Activated CD8-positive, alpha-beta T cell treated with anti-CD3 and anti-CD28 coated beads, Interleukin-2, amount 10 ng/mL, durations not matched to agents 7 days and 5 days (primary cell): ENCODE results near the gene DYNC1LI1. TPM values are rescaled to one million over a fixed set of nuclear protein-coding genes. Genes with fewer than 3 reads are reported as not detected.

ENCODE experiments used
- ATAC-seq: fragments of 150-1000 bp; cut with Tn5 transposase; one replicate; pipeline ENCODE4 v1.10.0; 2021; ENCODE audit warnings: moderate library complexity
- CTCF ChIA-PET: fragments of 350-600 bp; sonication (Branson Sonifier 250); formaldehyde crosslinking; loops from one replicate; lab custom pipeline; 2021; ENCODE audit warnings: antibody characterized with exemption; lab: Charles Lee
- POLR2A ChIA-PET: fragments of 350-600 bp; sonication (Branson Sonifier 250); formaldehyde crosslinking; loops from one replicate; lab custom pipeline; 2021; ENCODE audit warnings: antibody characterized with exemption; lab: Charles Lee
- DNase-seq: peaks from one replicate; pipeline ENCODE4 v3.0.0-alpha.2; 2020
- H3K27ac Mint-ChIP-seq: one replicate; pipeline ENCODE4 v1.8.0; 2021; ENCODE audit warnings: mild to moderate bottlenecking, mixed read lengths
- H3K27me3 Mint-ChIP-seq: one replicate; pipeline ENCODE4 v1.8.0; 2021; ENCODE audit warnings: low read depth, mixed read lengths
- H3K36me3 Mint-ChIP-seq: one replicate; pipeline ENCODE4 v1.8.0; 2021; ENCODE audit warnings: low read depth, mixed read lengths
- H3K4me1 Mint-ChIP-seq: one replicate; pipeline ENCODE4 v1.8.0; 2021; ENCODE audit warnings: low read depth, mixed read lengths
- H3K4me3 Mint-ChIP-seq: one replicate; pipeline ENCODE4 v1.8.0; 2021; ENCODE audit warnings: mild to moderate bottlenecking, mixed read lengths
- H3K9me3 Mint-ChIP-seq: one replicate; pipeline ENCODE4 v1.8.0; 2022; ENCODE audit warnings: mixed read lengths; ENCODE audit not compliant: insufficient read depth
- total RNA-seq, 2 experiments: library from RNA; stranded (reverse); gene quantifications; one replicate each; pipeline ENCODE4 v1.2.3, GENCODE V29; 2021

Gene DYNC1LI1
- total RNA-seq, 2 experiments from 2014 or later, result 32.0 to 33.4 TPM

DNA sequence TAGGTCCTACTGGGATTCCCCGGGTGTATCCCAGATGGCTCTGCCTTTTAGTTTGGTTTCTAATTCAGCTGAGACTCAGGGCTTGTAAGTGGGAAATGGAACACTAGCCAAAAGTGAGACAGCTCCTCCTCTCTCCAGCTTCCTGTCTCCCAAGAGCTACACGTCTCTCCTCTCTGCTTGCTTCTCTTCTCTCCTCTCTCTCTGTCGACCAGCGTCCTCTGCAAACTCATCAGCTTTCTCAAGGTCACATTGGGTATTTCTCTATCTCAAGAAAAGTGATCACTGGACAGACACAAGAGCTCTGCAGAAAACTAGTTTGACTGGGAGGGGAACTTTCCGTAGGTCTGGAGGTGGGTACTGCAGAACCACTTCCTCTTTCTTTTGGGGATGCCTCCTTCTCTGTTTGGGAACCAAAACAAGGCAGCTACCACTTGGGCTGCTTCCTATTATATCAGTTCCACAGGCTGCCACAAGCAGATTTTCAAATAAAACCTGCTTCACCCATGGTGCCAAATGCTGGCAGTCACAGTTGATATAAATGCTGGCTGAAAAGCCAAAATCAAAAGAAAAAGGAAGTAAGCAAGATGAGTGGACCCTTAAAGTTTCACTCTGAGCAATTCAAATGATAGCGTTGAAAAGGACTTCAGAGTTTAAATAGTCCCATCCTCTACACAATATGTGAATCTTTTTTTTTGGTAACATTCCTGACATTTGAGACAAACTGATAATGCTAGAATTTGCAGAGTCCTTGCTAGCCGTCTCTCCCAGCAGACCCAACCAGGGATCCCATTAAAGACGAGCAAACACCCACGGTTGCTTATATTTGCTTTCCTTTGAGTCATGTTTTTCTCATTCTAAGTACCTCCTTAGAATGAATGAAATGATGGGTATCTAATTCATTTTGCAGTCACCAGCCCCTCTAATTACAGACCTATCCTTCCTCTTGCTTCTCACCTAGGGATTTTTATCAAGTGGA, 7.2 kb upstream of the DYNC1LI1 start:
- Mint-ChIP-seq H3K27ac (peak overlapping the region; percentile 83), H3K4me3 (peak overlapping the region; percentile 41), H3K27me3 (no peaks in the 10 kb centered on the region), H3K4me1 (peaks cover 16% of the 10 kb centered on the region), H3K9me3 (no peaks in the 10 kb centered on the region), H3K36me3 (no peaks in the 10 kb centered on the region)
- DNase-seq (no peak), ATAC-seq (peak; percentile 73)
- CTCF ChIA-PET, result interaction anchor here (0.8 to 1.3 kb wide), 4 partner anchors 9 to 110 kb away, joined by 3 to 5 read pairs (median 4); no protein-coding TSS in a partner anchor
- POLR2A ChIA-PET, result interaction anchor here (0.9 to 1.1 kb wide), 2 partner anchors 8 to 39 kb away, joined by 3 read pairs; no protein-coding TSS in a partner anchor

GRCh38 chr3:32577174-32577573, 6.5 kb upstream of the DYNC1LI1 start:
- H3K27me3 Mint-ChIP-seq, result no peaks in the 10 kb centered on the region
- H3K4me1 Mint-ChIP-seq, result peaks cover 16% of the 10 kb centered on the region
- no peak overlapping the region for H3K4me3 Mint-ChIP-seq
- CTCF ChIA-PET, result interaction anchor here (0.8 to 1.3 kb wide), 7 partner anchors 8 to 204 kb away, joined by 3 to 5 read pairs (median 3); no protein-coding TSS in a partner anchor
- no peaks in the 10 kb centered on the region for H3K9me3 Mint-ChIP-seq
- ATAC-seq (no peak), DNase-seq (no peak)
- no peak overlapping the region for H3K27ac Mint-ChIP-seq
- POLR2A ChIA-PET, result interaction anchor here (0.9 kb wide), 1 partner anchor 38 kb away, joined by 3 read pairs; no protein-coding TSS in a partner anchor
- no peaks in the 10 kb centered on the region for H3K36me3 Mint-ChIP-seq

GRCh38 chr3:32575451-32576113, 4.9 kb upstream of the DYNC1LI1 start:
- ATAC-seq (no peak), DNase-seq (no peak)
- Mint-ChIP-seq H3K4me1 (peaks cover 22% of the 10 kb centered on the region), H3K27ac (no peak overlapping the region), H3K9me3 (no peaks in the 10 kb centered on the region), H3K27me3 (no peaks in the 10 kb centered on the region), H3K4me3 (no peak overlapping the region), H3K36me3 (no peaks in the 10 kb centered on the region)
- CTCF ChIA-PET, result no interaction called here
- POLR2A ChIA-PET, result no interaction called here

GRCh38 chr3:32571192-32571485, 481 bp upstream of the DYNC1LI1 start:
- Mint-ChIP-seq H3K9me3 (no peaks in the 10 kb centered on the region), H3K4me1 (peaks cover 27% of the 10 kb centered on the region), H3K4me3 (peak overlapping the region; percentile 92), H3K27me3 (no peaks in the 10 kb centered on the region), H3K36me3 (peaks cover 5% of the 10 kb centered on the region), H3K27ac (peak overlapping the region; percentile 92)
- ChIA-PET CTCF (no interaction called here), POLR2A (interaction anchor here (0.6 kb wide), 1 partner anchor 208 kb away, joined by 3 read pairs; no protein-coding TSS in a partner anchor)
- DNase-seq (no peak), ATAC-seq (no peak)

- H3K27me3 Mint-ChIP-seq, result no peaks in the 10 kb centered on the region
- H3K27ac Mint-ChIP-seq, result peak overlapping the region; percentile 81
- H3K4me1 Mint-ChIP-seq, result peaks cover 27% of the 10 kb centered on the region
- H3K4me3 Mint-ChIP-seq, result peak overlapping the region; percentile 92
- peaks cover 12% of the 10 kb centered on the region for H3K36me3 Mint-ChIP-seq
- no peaks in the 10 kb centered on the region for H3K9me3 Mint-ChIP-seq
- CTCF ChIA-PET, result interaction anchor here (0.8 to 2.8 kb wide), 8 partner anchors 8 to 137 kb away, joined by 3 to 7 read pairs (median 4); partner anchors contain the start of gene CNOT10
- peak; percentile 48 for ATAC-seq
- peak; percentile 49 for DNase-seq
- POLR2A ChIA-PET, result interaction anchor here (0.7 to 1.5 kb wide), 4 partner anchors 9 to 115 kb away, joined by 3 read pairs; partner anchors contain the start of genes CMTM6 and CNOT10
These were observed 878 bp downstream of the DYNC1LI1 start for GRCh38 chr3:32569540-32570420.

DNA sequence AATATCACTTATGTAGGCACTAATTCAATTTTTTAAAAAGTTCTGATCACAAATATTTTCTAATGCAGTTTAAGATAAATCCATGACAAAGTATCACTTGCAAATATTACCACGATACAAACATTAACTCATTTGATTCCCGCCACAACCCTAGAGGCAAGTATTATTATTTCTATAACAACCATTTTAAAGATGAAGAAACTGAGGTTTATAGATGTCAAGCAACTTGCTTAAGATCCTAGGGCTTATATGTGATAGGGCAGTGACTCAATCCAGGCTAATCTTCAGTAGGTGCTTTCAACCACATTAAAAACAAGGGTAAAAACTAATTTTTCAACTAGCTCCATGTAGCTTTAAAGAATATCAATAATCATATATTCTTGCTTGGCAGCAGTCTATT, 1.7 kb downstream of the DYNC1LI1 start:
- Mint-ChIP-seq H3K4me3 (peak overlapping the region; percentile 92), H3K27me3 (no peaks in the 10 kb centered on the region), H3K36me3 (peaks cover 16% of the 10 kb centered on the region), H3K27ac (no peak overlapping the region), H3K9me3 (no peaks in the 10 kb centered on the region), H3K4me1 (peaks cover 27% of the 10 kb centered on the region)
- ChIA-PET CTCF (interaction anchor here (0.8 to 2.8 kb wide), 6 partner anchors 9 to 136 kb away, joined by 3 to 7 read pairs (median 4); partner anchors contain the start of gene CNOT10), POLR2A (interaction anchor here (1.5 kb wide), 1 partner anchor 66 kb away, joined by 3 read pairs; the partner anchor contains the start of gene CMTM6)
- DNase-seq, result no peak
- no peak for ATAC-seq

DNA sequence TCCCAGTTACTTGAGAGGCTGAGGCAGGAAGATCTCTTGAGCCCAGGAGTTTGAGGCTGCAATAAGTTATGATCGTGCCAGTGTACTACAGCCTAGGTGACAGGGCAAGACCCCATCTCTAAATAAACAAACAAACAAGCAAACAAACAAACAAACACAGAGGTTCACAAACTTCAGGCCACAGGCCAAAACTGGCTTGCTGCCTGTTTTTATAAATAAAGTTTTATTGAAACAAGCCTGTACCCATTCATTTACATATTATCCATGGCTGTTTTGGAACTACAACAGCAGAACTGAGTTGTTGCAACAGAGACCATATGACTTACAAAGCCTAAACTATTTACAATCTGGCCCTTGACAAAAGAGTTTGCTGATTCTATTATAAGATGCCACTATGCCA, 6.5 kb downstream of the DYNC1LI1 start:
- POLR2A ChIA-PET, result no interaction called here
- Mint-ChIP-seq H3K9me3 (no peaks in the 10 kb centered on the region), H3K36me3 (peaks cover 28% of the 10 kb centered on the region), H3K4me1 (peaks cover 25% of the 10 kb centered on the region), H3K27ac (no peak overlapping the region), H3K4me3 (no peak overlapping the region), H3K27me3 (no peaks in the 10 kb centered on the region)
- CTCF ChIA-PET, result no interaction called here
- no peak for DNase-seq
- no peak for ATAC-seq

GRCh38 chr3:32562640-32563039, 8.0 kb downstream of the DYNC1LI1 start:
- CTCF ChIA-PET, result interaction anchor here (1.2 kb wide), 1 partner anchor 14 kb away, joined by 3 read pairs; no protein-coding TSS in a partner anchor
- Mint-ChIP-seq H3K27ac (no peak overlapping the region), H3K36me3 (peaks cover 28% of the 10 kb centered on the region), H3K4me3 (no peak overlapping the region), H3K4me1 (peaks cover 13% of the 10 kb centered on the region), H3K9me3 (no peaks in the 10 kb centered on the region), H3K27me3 (no peaks in the 10 kb centered on the region)
- POLR2A ChIA-PET, result no interaction called here
- DNase-seq (no peak), ATAC-seq (no peak)

- no peak for ATAC-seq
- Mint-ChIP-seq H3K4me3 (no peak overlapping the region), H3K9me3 (no peaks in the 10 kb centered on the region), H3K36me3 (peaks cover 10% of the 10 kb centered on the region), H3K27me3 (no peaks in the 10 kb centered on the region), H3K4me1 (peaks cover 18% of the 10 kb centered on the region), H3K27ac (no peak overlapping the region)
- ChIA-PET CTCF (interaction anchor here (1.8 kb wide), 1 partner anchor 11 kb away, joined by 7 read pairs; no protein-coding TSS in a partner anchor), POLR2A (no interaction called here)
- no peak for DNase-seq
These were observed 12.9 kb downstream of the DYNC1LI1 start for GRCh38 chr3:32557640-32558352.

GRCh38 chr3:32556332-32556731, 14.3 kb downstream of the DYNC1LI1 start:
- no peak overlapping the region for H3K27ac Mint-ChIP-seq
- DNase-seq, result no peak

More at GRCh38 chr3:32556332-32556731, 14.3 kb downstream of the DYNC1LI1 start:
- peaks cover 23% of the 10 kb centered on the region for H3K4me1 Mint-ChIP-seq
- H3K36me3 Mint-ChIP-seq, result peaks cover 6% of the 10 kb centered on the region
- ChIA-PET CTCF (interaction anchor here (1.8 kb wide), 1 partner anchor 13 kb away, joined by 7 read pairs; no protein-coding TSS in a partner anchor), POLR2A (no interaction called here)
- no peak overlapping the region for H3K4me3 Mint-ChIP-seq
- no peaks in the 10 kb centered on the region for H3K27me3 Mint-ChIP-seq
- ATAC-seq, result no peak
- no peaks in the 10 kb centered on the region for H3K9me3 Mint-ChIP-seq
